HFF-Myc (cell line): Measurements from ENCODE around the gene RPTN.

Source experiments
- DNase-seq: peaks from one replicate; pipeline ENCODE4 v3.0.0-alpha.2; 2011; ENCODE audit warnings: low read depth; ENCODE audit errors: extremely low read depth
- H3K4me3 ChIP-seq: replicated peaks from 2 replicates; pipeline ENCODE4 v1.5.1; 2011; ENCODE audit warnings: low read depth, mild to moderate bottlenecking, control low read depth, low read length
- CTCF ChIP-seq: IDR thresholded peaks from 2 replicates; pipeline ENCODE4 v1.5.1; 2012; ENCODE audit warnings: mild to moderate bottlenecking, low read depth, low read length, control low read depth; ENCODE audit errors: missing control alignments

The RPTN gene

GRCh38 chr1:152130186-152130585 lies 28.8 kb downstream of the RPTN start:
- TF ChIP-seq CTCF, result no peak
- no peak overlapping the region for H3K4me3 ChIP-seq
- DNase-seq, result no peak

GRCh38 chr1:152127673-152128072 lies 31.4 kb downstream of the RPTN start:
- TF ChIP-seq CTCF, result no peak
- DNase-seq, result no peak
- H3K4me3 ChIP-seq, result no peak overlapping the region

GRCh38 chr1:152125834-152126443 lies 33.1 kb downstream of the RPTN start:
- TF ChIP-seq CTCF, result no peak
- no peak overlapping the region for H3K4me3 ChIP-seq
- no peak for DNase-seq

GRCh38 chr1:152118915-152119314 lies 40.1 kb downstream of the RPTN start:
- no peak overlapping the region for H3K4me3 ChIP-seq
- no peak for TF ChIP-seq CTCF
- no peak for DNase-seq

- no peak within 1 kb of the TSS for H3K4me3 ChIP-seq
- DNase-seq, result no peak
- TF ChIP-seq CTCF, result no peak
Measured at GRCh38 chr1:152115344-152115743, 43.7 kb downstream of the RPTN start, which contains the start of gene TCHH. TSS of gene TCHH (minus strand) at chr1:152115444. CDS start at chr1:152114080, 1,364 bp downstream.

- no peak for TF ChIP-seq CTCF
- peak overlapping the region; percentile 20; the same call in 1 of the 2 replicates for H3K4me3 ChIP-seq
- no peak for DNase-seq
Measured at GRCh38 chr1:152112885-152113432, 46.1 kb downstream of the RPTN start.
